T-helper 1 cell (primary cell): Measurements from ENCODE around the gene MIOX.

Experiments
- DNase-seq, 5 donors: peaks; one replicate each; pipeline ENCODE4 v3.0.0-alpha.2; 2012 to 2020

Gene MIOX

GRCh38 chr22:50455201-50455600 is 31.5 kb upstream of the MIOX start:
- DNase-seq: no peak

DNA sequence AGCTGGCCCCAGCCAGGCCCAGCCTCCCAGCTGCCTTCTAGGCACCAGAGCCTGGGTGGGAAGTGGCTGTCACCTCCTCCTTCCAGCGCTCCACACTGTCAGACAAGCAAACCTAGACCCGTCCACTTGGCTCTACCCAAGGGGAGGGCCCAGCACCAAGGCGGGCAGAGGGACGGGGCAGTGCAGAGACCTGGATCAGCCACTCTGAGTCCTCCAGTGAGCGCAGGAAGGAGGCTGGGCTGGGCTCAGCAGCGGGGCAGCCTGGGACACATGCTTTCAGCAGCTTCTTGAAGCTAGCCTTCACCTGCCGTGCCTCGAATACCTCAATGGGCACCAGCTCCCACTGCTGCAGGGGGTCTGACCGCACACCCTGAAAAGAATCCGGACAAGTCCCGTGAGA is 30.6 kb upstream of the MIOX start:
- DNase-seq: no peak

DNA sequence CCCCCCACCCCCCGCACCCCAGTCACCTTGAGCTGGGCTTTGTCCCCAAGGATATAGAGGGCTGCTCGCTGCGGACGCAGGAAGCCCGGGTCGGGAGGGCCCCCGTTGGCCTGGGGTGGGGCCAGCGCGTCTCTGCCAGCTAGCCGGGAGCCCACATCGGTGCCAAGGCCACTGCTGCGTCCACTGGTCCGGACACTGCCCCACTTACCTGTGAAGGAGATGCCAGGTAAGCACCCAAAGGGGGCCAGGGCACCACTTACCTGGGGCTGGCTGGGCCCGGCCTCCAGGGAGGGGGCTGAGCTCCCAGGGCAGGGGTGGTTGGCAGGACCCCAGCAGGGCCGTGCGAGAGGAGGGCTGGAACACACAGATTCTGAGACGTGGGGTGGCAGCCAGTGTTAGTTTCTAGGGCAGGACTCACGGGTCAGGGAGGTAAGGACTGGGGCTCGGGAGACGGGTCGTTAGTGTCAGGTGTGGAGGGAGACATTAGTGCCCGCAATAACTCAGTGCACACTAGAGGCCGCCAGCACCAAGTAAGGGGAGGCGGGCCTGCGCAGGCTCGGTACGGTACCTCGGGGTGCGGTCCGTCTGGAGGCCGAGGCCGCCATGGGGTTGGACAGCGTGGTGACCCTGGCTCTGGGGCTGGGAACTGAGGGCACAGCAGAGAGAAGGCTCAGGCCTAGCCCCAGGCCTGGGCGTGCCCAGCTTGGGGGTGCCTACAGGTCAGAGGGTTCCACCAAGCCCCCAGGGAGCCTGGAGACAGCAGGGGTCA is 30.0 kb upstream of the MIOX start:
- no peak for DNase-seq

- no peak for DNase-seq
Observed at GRCh38 chr22:50459016-50459415, 27.6 kb upstream of the MIOX start.

DNA sequence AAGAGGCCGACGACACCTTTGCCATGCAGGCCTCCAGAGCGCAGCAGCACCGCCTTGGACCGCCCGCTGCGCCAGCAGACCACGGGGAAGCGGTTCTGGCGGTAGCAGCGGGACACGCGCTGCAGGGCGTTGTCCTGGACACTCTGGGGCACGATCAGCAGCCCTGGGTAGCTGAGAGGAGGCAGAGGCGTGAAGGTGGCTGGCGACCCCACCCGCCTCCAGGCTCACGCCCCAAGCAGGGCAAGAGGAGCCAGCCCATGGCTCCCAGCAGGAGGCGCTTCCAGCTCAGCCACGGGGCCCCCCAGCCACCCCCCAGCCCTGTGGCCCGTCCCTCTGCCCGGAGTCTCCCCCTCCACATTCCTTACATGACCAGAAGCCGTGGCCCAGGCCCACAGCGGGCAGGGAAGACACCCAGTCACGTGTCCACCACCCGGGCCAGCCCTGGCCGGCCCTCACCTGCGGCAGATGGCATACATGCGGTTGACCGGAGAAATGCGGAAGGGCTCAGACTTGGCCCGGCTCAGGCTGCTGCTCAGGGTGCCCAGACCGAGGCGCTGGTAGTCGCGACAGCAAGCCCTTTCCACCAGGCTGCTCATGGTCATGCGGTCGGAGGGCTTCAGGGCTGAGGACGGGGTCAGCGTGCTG is 27.0 kb upstream of the MIOX start:
- DNase-seq: no peak

GRCh38 chr22:50460938-50461337 is 25.7 kb upstream of the MIOX start:
- no peak for DNase-seq

DNA sequence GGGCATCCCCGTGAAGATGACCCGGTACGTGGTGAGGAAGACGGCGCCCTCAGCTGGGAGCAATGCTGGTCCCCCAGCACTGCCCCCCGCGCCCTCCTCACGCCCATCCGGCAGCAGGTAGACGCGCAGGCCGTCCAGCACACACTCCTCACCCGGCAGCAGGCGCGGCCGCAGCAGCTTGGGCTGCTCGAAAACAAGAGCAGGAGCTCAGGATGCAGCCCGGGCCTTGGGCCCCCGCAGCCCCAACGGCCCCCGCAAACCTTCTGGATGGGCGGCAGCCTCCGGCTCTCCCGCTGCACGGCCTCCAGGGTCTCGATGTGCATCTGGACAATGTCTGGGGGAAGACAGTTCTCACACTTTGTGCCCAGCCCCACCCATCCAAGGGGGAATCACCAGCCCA is 25.1 kb upstream of the MIOX start:
- DNase-seq: no peak

GRCh38 chr22:50461979-50462540 is 24.6 kb upstream of the MIOX start:
- DNase-seq: no peak

- DNase-seq: no peak
Observed at GRCh38 chr22:50463188-50463900, 23.3 kb upstream of the MIOX start.

- no peak for DNase-seq
Observed at GRCh38 chr22:50464451-50464850, 22.2 kb upstream of the MIOX start.

DNA sequence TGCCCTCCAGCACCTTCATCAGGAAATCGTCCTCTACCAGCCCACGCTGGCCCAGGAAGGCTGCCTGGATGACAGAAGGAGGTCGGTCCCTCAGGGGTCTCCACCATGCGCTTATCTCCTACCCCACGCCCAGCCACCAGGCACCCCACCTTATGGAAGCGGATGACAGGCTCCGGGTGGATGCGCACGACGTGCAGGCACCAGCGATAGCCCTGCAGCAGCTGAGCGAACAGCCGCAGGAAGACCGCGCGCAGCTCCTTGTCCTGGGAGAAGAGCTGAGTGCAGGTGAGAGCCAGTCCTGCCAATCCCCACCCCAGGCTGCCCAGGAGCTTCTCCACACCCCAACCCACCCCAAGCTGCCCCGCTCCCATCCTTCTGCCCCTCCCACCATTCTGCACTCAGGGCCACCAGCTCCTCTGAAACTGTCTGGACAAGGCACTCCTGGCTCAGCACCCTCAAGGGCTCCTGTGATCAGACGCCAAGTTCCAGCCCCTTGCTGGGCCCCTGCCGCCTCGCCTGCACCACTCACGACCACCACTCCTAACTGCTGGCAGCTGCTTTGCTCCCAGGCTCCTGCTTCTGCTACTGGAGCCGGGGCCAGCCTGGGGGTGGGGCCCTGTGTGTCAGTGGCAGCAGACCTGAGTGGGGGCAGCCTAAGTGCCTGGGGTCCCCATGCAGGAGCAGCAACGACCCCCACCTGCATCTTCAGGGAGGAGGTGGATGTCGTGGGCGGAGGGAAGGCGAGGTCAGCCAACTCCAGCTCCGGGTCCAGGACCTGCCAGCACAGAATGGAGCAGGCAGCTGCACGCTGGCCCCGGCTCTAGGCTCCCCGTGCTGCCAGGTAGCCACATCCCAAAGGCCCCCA is 21.4 kb upstream of the MIOX start:
- no peak for DNase-seq

- no peak for DNase-seq
Observed at GRCh38 chr22:50467341-50467740, 19.3 kb upstream of the MIOX start.

- DNase-seq: no peak
Observed at GRCh38 chr22:50467773-50468440, 18.8 kb upstream of the MIOX start.

DNA sequence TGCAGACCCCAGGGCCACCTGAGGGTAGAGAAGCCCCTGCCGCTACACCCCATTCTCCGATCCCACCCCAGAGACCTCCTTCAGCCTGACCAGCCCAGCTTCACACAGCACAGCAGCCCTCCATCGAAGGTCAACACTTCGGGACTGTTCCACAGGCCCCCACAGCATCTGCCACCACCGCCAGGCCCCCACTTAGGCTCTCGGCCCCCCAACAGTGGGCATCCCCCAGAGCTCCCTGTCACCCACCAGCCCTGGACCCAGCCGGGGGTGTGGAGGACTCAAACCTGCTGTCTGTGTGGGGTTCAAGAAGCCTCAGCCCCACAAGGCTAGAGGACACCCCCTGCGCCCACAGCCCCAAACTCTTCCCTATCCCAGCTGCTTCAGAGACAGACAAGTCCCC is 18.0 kb upstream of the MIOX start:
- no peak for DNase-seq

DNA sequence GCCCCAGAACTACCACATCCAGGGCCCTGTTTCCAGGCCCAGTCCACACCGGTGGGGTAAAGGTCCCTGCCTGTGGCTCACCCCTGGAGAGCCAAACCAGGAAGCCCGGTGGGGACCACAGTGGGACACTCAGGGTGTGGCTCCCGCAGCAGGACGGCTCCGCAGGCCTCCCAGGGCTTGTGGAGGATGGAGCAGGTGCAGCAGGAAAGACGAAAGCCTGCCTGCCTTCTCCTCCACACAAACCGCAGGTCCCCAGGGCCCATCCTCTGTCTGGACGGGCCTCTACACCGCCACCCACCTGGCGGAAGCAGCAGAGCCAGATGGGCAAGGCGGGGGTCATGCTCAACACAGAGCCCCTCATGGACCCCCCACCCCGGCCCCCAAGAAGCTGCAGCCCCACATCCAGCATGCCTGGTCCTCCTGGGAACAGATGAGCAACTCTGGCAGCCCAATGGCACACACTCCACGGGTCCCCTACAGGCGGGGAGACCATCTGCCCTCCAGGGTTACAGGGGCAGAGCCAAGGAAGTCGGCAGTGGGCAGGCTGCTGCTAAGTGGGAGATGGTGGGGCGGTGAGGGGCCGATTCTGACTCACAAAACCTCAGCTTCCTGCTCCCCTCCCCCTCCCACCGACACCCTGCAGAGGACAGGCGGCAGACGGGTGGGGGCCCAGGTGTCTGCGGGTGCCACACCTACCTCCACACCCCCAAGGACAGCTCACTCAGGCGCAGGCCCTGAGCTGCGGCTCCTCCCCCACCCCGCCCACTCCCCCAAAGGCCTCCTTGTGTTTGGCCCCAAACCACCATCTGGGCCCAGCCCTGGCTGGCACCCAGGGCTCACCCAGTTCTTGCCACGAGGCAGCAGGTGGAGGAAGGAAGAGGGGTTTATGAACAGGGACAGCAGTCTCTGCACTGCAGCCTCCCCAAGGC is 17.0 kb upstream of the MIOX start:
- peak; percentile 93 to 100 (median 95) for DNase-seq

DNA sequence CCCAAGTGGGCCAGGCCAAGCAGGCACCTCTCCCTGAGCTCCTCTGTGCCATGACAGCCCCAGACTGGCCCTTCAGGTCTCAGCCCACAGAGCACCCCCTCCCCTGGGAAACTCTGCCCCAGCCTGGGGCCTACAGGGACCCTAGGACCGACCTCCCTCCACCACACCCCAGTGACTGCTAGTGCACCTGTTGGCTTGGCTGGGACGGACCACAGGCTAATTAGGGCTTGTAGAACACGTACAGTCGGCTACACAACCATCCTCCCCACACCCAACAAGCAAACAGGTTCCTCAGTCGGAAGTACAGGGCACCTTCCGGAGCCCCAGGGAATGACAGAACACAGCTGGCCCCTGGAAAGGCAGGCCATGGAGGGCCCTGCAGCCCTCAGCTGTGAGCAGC is 16.2 kb upstream of the MIOX start:
- no peak for DNase-seq

- no peak for DNase-seq
Observed at GRCh38 chr22:50471197-50471847, 15.3 kb upstream of the MIOX start.

DNA sequence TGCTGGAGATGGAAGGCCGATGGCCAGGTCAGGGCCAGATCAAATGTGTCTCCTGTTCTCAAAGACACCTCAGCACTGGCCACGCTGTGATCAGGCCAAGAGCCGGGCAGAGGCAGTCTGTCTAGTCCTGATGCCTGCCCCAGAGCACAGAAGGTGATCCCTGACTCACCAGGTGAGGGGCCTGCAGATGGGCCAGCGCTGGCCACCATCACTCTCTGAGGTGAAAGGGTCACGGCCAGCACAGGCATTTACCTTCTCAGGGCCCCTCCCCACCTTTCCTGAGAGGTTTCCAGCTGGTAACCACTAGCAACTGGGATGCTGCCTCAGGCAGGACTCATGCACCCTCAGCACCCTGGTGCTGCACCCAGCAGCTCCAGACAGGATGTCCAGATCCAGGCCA is 14.7 kb upstream of the MIOX start:
- DNase-seq: no peak

- DNase-seq: peak in 3 of 5 donors; percentile 40 to 63 (median 54)
Observed at GRCh38 chr22:50473088-50473487, 13.6 kb upstream of the MIOX start.
